ENCODE results near the gene ZDHHC14.
"Not testable (repeated sequence)": the region's sequence is repeated elsewhere in the genome, so short reads cannot be mapped to it uniquely, and the experiment has no call there.

Gene ZDHHC14

GRCh38 chr6:157676241-157676640, 295.3 kb downstream of the ZDHHC14 start:
- DNase-seq (ENCODE audit: extremely low read depth in 1 of 2, low read depth in 1 of 2) = no peak

- no peak for DNase-seq (ENCODE audit: extremely low read depth in 1 of 2, low read depth in 1 of 2)
Observed at GRCh38 chr6:157677235-157677634, 296.2 kb downstream of the ZDHHC14 start.

GRCh38 chr6:157679605-157680580, 298.9 kb downstream of the ZDHHC14 start:
- no peak for DNase-seq (ENCODE audit: extremely low read depth in 1 of 2, low read depth in 1 of 2)

- DNase-seq (ENCODE audit: extremely low read depth in 1 of 2, low read depth in 1 of 2) = no peak
Observed at GRCh38 chr6:157681041-157681650, 300.2 kb downstream of the ZDHHC14 start.

GRCh38 chr6:157682856-157683481, 302.0 kb downstream of the ZDHHC14 start:
- no peak for DNase-seq (ENCODE audit: extremely low read depth in 1 of 2, low read depth in 1 of 2)

- DNase-seq (ENCODE audit: extremely low read depth in 1 of 2, low read depth in 1 of 2) = no peak
Observed at GRCh38 chr6:157683707-157684106, 302.7 kb downstream of the ZDHHC14 start.

- no peak for DNase-seq (ENCODE audit: extremely low read depth in 1 of 2, low read depth in 1 of 2)
Observed at GRCh38 chr6:157684620-157685299, 303.8 kb downstream of the ZDHHC14 start.

- no peak for DNase-seq (ENCODE audit: extremely low read depth in 1 of 2, low read depth in 1 of 2)
Observed at GRCh38 chr6:157685596-157686280, 304.7 kb downstream of the ZDHHC14 start.

GRCh38 chr6:157688275-157688959, 307.4 kb downstream of the ZDHHC14 start:
- no peak for DNase-seq (ENCODE audit: extremely low read depth in 1 of 2, low read depth in 1 of 2)

GRCh38 chr6:157688960-157689599, 308.1 kb downstream of the ZDHHC14 start:
- no peak for DNase-seq (ENCODE audit: extremely low read depth in 1 of 2, low read depth in 1 of 2)

- no peak for DNase-seq (ENCODE audit: extremely low read depth in 1 of 2, low read depth in 1 of 2)
Observed at GRCh38 chr6:157689875-157690274, 308.9 kb downstream of the ZDHHC14 start.

- no peak for DNase-seq (ENCODE audit: extremely low read depth in 1 of 2, low read depth in 1 of 2)
Observed at GRCh38 chr6:157690441-157691210, 309.6 kb downstream of the ZDHHC14 start.

- DNase-seq (ENCODE audit: extremely low read depth in 1 of 2, low read depth in 1 of 2) = not testable (repeated sequence)
Observed at GRCh38 chr6:157691621-157692020, 310.6 kb downstream of the ZDHHC14 start.

GRCh38 chr6:157693867-157694266, 312.9 kb downstream of the ZDHHC14 start:
- DNase-seq (ENCODE audit: extremely low read depth in 1 of 2, low read depth in 1 of 2) = no peak

GRCh38 chr6:157695301-157696040, 314.5 kb downstream of the ZDHHC14 start:
- no peak for DNase-seq (ENCODE audit: extremely low read depth in 1 of 2, low read depth in 1 of 2)

- DNase-seq (ENCODE audit: extremely low read depth in 1 of 2, low read depth in 1 of 2) = no peak
Observed at GRCh38 chr6:157699777-157700636, 319.0 kb downstream of the ZDHHC14 start.

GRCh38 chr6:157706351-157706750, 325.4 kb downstream of the ZDHHC14 start:
- DNase-seq (ENCODE audit: extremely low read depth in 1 of 2, low read depth in 1 of 2) = not testable (repeated sequence)
